Endothelial cell of umbilical vein (primary cell): ENCODE data around the gene YBX3. TPM values are rescaled to one million over a fixed set of nuclear protein-coding genes. Genes with fewer than 3 reads are reported as not detected.

Experiments
- BruUV-seq: library from RNA; stranded (reverse); fragments of 400-500 nt; replicated peaks from 2 replicates; lab custom pipeline; 2021; lab: Mats Ljungman, UMichigan
- CTCF ChIA-PET: fragments of 300-600, 350-600 bp; sonication (Branson Sonifier 250); formaldehyde crosslinking; loops from one replicate; lab custom pipeline; 2021; ENCODE audit warnings: antibody characterized with exemption, inconsistent platforms; lab: Charles Lee
- POLR2A ChIA-PET: fragments of 300-600, 350-600 bp; sonication (Branson Sonifier 250); formaldehyde crosslinking; loops from one replicate; lab custom pipeline; 2021; ENCODE audit warnings: antibody characterized with exemption, inconsistent platforms; lab: Charles Lee
- DNase-seq: peaks from one replicate; pipeline ENCODE4 v3.0.0-alpha.2; 2011; ENCODE audit warnings: low read depth, low spot score
- FAIRE-seq: peaks from 2 replicates; lab custom pipeline; 2011; peaks lifted over from hg19 to GRCh38; lab: Jason Lieb, UNC
- H2AFZ ChIP-seq: 2 replicates; pipeline ENCODE4 v1.6.0; 2012; ENCODE audit warnings: low read depth, low read length, control low read depth, inconsistent platforms
- H3K27ac ChIP-seq: 2 replicates; pipeline ENCODE4 v1.5.1; 2011; ENCODE audit warnings: low read depth, mild to moderate bottlenecking, control low read depth, low read length, moderate library complexity; ENCODE audit not compliant: insufficient read depth
- H3K27me3 ChIP-seq, 2 experiments: 2 replicates each; pipeline versions ENCODE4 v1.6.0 to v1.6.1; 2011; ENCODE audit warnings: low read length in 2 of 2, mixed read lengths in 1 of 2; ENCODE audit not compliant: control insufficient read depth in 2 of 2, insufficient read depth in 2 of 2
- H3K36me3 ChIP-seq, 2 experiments: 2 replicates in 1 of 2; 3 replicates in 1 of 2; pipeline ENCODE4 v1.5.1; 2011; ENCODE audit warnings: low read length in 2 of 2, mild to moderate bottlenecking in 1 of 2, moderate library complexity in 1 of 2; ENCODE audit not compliant: control insufficient read depth in 2 of 2, insufficient read depth in 2 of 2; ENCODE audit errors: extremely low read depth in 1 of 2
- H3K4me1 ChIP-seq: 3 replicates; pipeline ENCODE4 v1.5.1; 2011; ENCODE audit warnings: mild to moderate bottlenecking, low read length; ENCODE audit not compliant: control insufficient read depth, insufficient read depth; ENCODE audit errors: extremely low read depth
- H3K4me2 ChIP-seq: 2 replicates; pipeline ENCODE4 v1.6.1; 2011; ENCODE audit warnings: low read length, control low read depth, mixed read lengths; ENCODE audit not compliant: insufficient read depth
- H3K4me3 ChIP-seq, 3 experiments: fragments of 200-600 bp in 1 of 3; sonication (generic), shearing (Covaris generic) in 1 of 3; replicated peaks in 1 of 3; 2 replicates each; pipeline ENCODE4 v1.5.1; 2011 to 2016; ENCODE audit warnings: control low read depth in 3 of 3, low read length in 3 of 3, mild to moderate bottlenecking in 2 of 3, inconsistent platforms in 1 of 3, low read depth in 1 of 3, moderate library complexity in 1 of 3; ENCODE audit not compliant: insufficient read depth in 1 of 3
- H3K79me2 ChIP-seq: 2 replicates; pipeline ENCODE4 v1.6.0; 2012; ENCODE audit warnings: low read length, inconsistent platforms; ENCODE audit not compliant: control insufficient read depth, insufficient read depth
- H3K9ac ChIP-seq: replicated peaks from 2 replicates; pipeline ENCODE3; 2011; ENCODE audit warnings: low read length, control low read depth; ENCODE audit not compliant: insufficient read depth; ENCODE audit errors: extremely low read depth
- H3K9me1 ChIP-seq: replicated peaks from 3 replicates; pipeline ENCODE4 v1.6.0; 2011; ENCODE audit warnings: mild to moderate bottlenecking, low read length; ENCODE audit not compliant: control insufficient read depth, insufficient read depth; ENCODE audit errors: extremely low read depth
- H3K9me3 ChIP-seq: replicated peaks from 2 replicates; pipeline ENCODE4 v1.5.1; 2012; ENCODE audit warnings: low read length, inconsistent platforms; ENCODE audit not compliant: control insufficient read depth, insufficient read depth
- H4K20me1 ChIP-seq: replicated peaks from 2 replicates; pipeline ENCODE3; 2011; ENCODE audit warnings: mild to moderate bottlenecking, low read length; ENCODE audit not compliant: control insufficient read depth, insufficient read depth; ENCODE audit errors: extremely low read depth
- CTCF ChIP-seq, 2 donors: IDR thresholded peaks; 1 replicate in 1 of 2; 2 replicates in 1 of 2; pipeline ENCODE4 v1.5.1; 2011; ENCODE audit warnings: low read length in 2 of 2, mild to moderate bottlenecking in 2 of 2, moderate library complexity in 2 of 2, control low read depth in 1 of 2, inconsistent platforms in 1 of 2, low read depth in 1 of 2; ENCODE audit not compliant: insufficient read depth in 1 of 2; ENCODE audit errors: extremely low read depth in 1 of 2
- EZH2 ChIP-seq: IDR thresholded peaks from 2 replicates; pipeline ENCODE4 v1.6.1; 2012; ENCODE audit warnings: borderline replicate concordance, low read depth, mild to moderate bottlenecking, moderate library complexity, low read length, inconsistent platforms; ENCODE audit not compliant: severe bottlenecking
- FOS ChIP-seq: IDR thresholded peaks from 2 replicates; pipeline ENCODE4 v1.6.1; 2011; ENCODE audit warnings: mild to moderate bottlenecking, low read length, moderate library complexity, borderline replicate concordance; ENCODE audit not compliant: insufficient read depth
- GATA2 ChIP-seq: IDR thresholded peaks from 2 replicates; pipeline ENCODE4 v1.7.0; 2011; ENCODE audit warnings: low read depth, mild to moderate bottlenecking, moderate library complexity, mixed read lengths, low read length; ENCODE audit not compliant: insufficient read length, insufficient read depth
- JUN ChIP-seq: IDR thresholded peaks from 2 replicates; pipeline ENCODE4 v1.6.1; 2011; ENCODE audit warnings: borderline replicate concordance, low read depth; ENCODE audit not compliant: insufficient read length, insufficient read depth
- MAX ChIP-seq: IDR thresholded peaks from 2 replicates; pipeline ENCODE4 v1.6.1; 2011; ENCODE audit not compliant: insufficient read depth, insufficient read length
- MYC ChIP-seq: IDR thresholded peaks from one replicate; pipeline ENCODE4 v1.6.1; 2011; ENCODE audit warnings: mild to moderate bottlenecking, low read depth, low read length
- POLR2A ChIP-seq: IDR thresholded peaks from 2 replicates; pipeline ENCODE4 v1.6.1; 2012; ENCODE audit warnings: low read depth, mild to moderate bottlenecking, control low read depth, low read length
- POLR2AphosphoS5 ChIP-seq: IDR thresholded peaks from 2 replicates; pipeline ENCODE4 v1.6.1; 2012; ENCODE audit warnings: low read depth, mild to moderate bottlenecking, control low read depth, low read length, moderate library complexity; ENCODE audit not compliant: insufficient read depth
- dilution Hi-C: fragments of 300-500 bp; cut with MboI; formaldehyde crosslinking; loops from one replicate; pipeline ENCODE4 v1.15.0; 2019; ENCODE audit warnings: low sequenced_read_pairs; ENCODE audit not compliant: extremely low pct_ligation_motif_present
- intact Hi-C: fragments of 100-400 bp; cut with micrococcal nuclease; formaldehyde crosslinking; loops from one replicate; pipeline ENCODE4 v1.10.0; 2022
- polyA plus RNA-seq, 4 experiments: library from polyadenylated mRNA; depleted of rRNA in 3 of 4; stranded (reverse) in 3 of 4; unstranded in 1 of 4; fragments of >200 nt; gene quantifications; 2 replicates each; pipeline versions ENCODE4 v1.2.1 to v1.2.3, GENCODE V29; 2011 to 2012; ENCODE audit warnings: missing spikeins in 1 of 4
- total RNA-seq: library from RNA; stranded (reverse); gene quantifications from 2 replicates; pipeline ENCODE4 v1.2.3, GENCODE V29; 2021

Gene YBX3
- total and polyA plus RNA-seq, 2 donors (not counting 3 experiments of a cell fraction or from before 2014, with no cell fraction given): 137 to 441 TPM

- ChIA-PET POLR2A (no interaction called here), CTCF (interaction anchor here (1.9 kb wide), 1 partner anchor 15 kb away, joined by 5 read pairs; no protein-coding TSS in a partner anchor)
- Histone ChIP-seq H3K9ac (no peak overlapping the region), H2AFZ (no peak overlapping the region), H3K9me3 (no peaks in the 10 kb centered on the region), H3K27ac (no peak overlapping the region), H3K27me3 (peaks cover 0 to 2% of the 10 kb centered on the region in 2 experiments), H3K4me3 (no peak overlapping the region), H3K79me2 (no peaks in the 10 kb centered on the region), H3K4me2 (no peak overlapping the region), H3K36me3 (no peaks in the 10 kb centered on the region), H4K20me1 (no peaks in the 10 kb centered on the region), H3K4me1 (no peaks in the 10 kb centered on the region), H3K9me1 (no peaks in the 10 kb centered on the region)
- intact Hi-C loops (no loop called here), dilution Hi-C loops (no loop called here)
- DNase-seq: no peak
- BruUV-seq: no TSS peak
- TF ChIP-seq POLR2AphosphoS5 (no peak), FOS (no peak), JUN (no peak)
- no peak for FAIRE-seq
Measured at GRCh38 chr12:10735428-10735827, 12.3 kb upstream of the YBX3 start.

GRCh38 chr12:10732549-10732948 is 9.4 kb upstream of the YBX3 start:
- Histone ChIP-seq H4K20me1 (no peaks in the 10 kb centered on the region), H2AFZ (no peak overlapping the region), H3K79me2 (no peaks in the 10 kb centered on the region), H3K9ac (no peak overlapping the region), H3K36me3 (no peaks in the 10 kb centered on the region), H3K9me1 (no peaks in the 10 kb centered on the region), H3K27ac (no peak overlapping the region), H3K4me2 (no peak overlapping the region), H3K9me3 (no peaks in the 10 kb centered on the region), H3K4me1 (no peaks in the 10 kb centered on the region), H3K27me3 (peaks cover 0 to 2% of the 10 kb centered on the region in 2 experiments), H3K4me3 (no peak overlapping the region)
- no TSS peak for BruUV-seq
- POLR2A ChIA-PET: no interaction called here
- TF ChIP-seq POLR2AphosphoS5 (no peak), CTCF (IDR thresholded peaks at IDR 0.05; ENCODE audit: extremely low read depth in 1 of 2, insufficient read depth in 1 of 2, low read depth in 1 of 2, low read length in 2 of 2) (no peak), POLR2A (no peak), MYC (no peak), MAX (no peak), JUN (no peak), GATA2 (no peak), EZH2 (no peak), FOS (no peak)
- FAIRE-seq (no peak), DNase-seq (no peak)
- dilution Hi-C loops (no loop called here), intact Hi-C loops (no loop called here)
- CTCF ChIA-PET: interaction anchor here (0.9 to 1.5 kb wide), 4 partner anchors 18 to 467 kb away, joined by 3 to 12 read pairs (median 4); no protein-coding TSS in a partner anchor
